Endometrium (tissue), 2 donors: ENCODE measurements around the gene CISD2.
"Not testable (repeated sequence)": the region's sequence is repeated elsewhere in the genome, so short reads cannot be mapped to it uniquely, and the experiment has no call there.

ENCODE experiments used
- FAIRE-seq: peaks from 2 replicates; lab custom pipeline; 2012; peaks lifted over from hg19 to GRCh38; lab: Jason Lieb, UNC
- donor health status: control.
- donor health status: control.

CISD2 gene

GRCh38 chr4:102850370-102850769, 18.4 kb upstream of the CISD2 start:
- FAIRE-seq: no peak

- FAIRE-seq: no peak
Observed at GRCh38 chr4:102858828-102859464, 9.8 kb upstream of the CISD2 start.

- no peak for FAIRE-seq
Observed at GRCh38 chr4:102860611-102861324, 8.0 kb upstream of the CISD2 start.

- FAIRE-seq: no peak
Observed at GRCh38 chr4:102862016-102862415, 6.8 kb upstream of the CISD2 start.

GRCh38 chr4:102862747-102863146, 6.0 kb upstream of the CISD2 start:
- no peak for FAIRE-seq

- FAIRE-seq: not testable (repeated sequence)
Observed at GRCh38 chr4:102865327-102865726, 3.5 kb upstream of the CISD2 start.

- no peak for FAIRE-seq
Observed at GRCh38 chr4:102867278-102868152, 1.3 kb upstream of the CISD2 start.

GRCh38 chr4:102868153-102868780, 525 bp upstream of the CISD2 start:
- no peak for FAIRE-seq

GRCh38 chr4:102869569-102870197, 891 bp downstream of the CISD2 start:
- no peak for FAIRE-seq

- no peak for FAIRE-seq
Observed at GRCh38 chr4:102871772-102872171, 3.0 kb downstream of the CISD2 start.

GRCh38 chr4:102877477-102878106, 8.8 kb downstream of the CISD2 start:
- FAIRE-seq: not testable (repeated sequence)

GRCh38 chr4:102878349-102878748, 9.6 kb downstream of the CISD2 start:
- not testable (repeated sequence) for FAIRE-seq

GRCh38 chr4:102878901-102879300, 10.1 kb downstream of the CISD2 start:
- FAIRE-seq: no peak

GRCh38 chr4:102881343-102881742, 12.6 kb downstream of the CISD2 start:
- FAIRE-seq: no peak

GRCh38 chr4:102883278-102883677, 14.5 kb downstream of the CISD2 start:
- no peak for FAIRE-seq

GRCh38 chr4:102888570-102888969, 19.8 kb downstream of the CISD2 start:
- FAIRE-seq: not testable (repeated sequence)

- FAIRE-seq: not testable (repeated sequence)
Observed at GRCh38 chr4:102889866-102890265, 21.1 kb downstream of the CISD2 start.

- FAIRE-seq: not testable (repeated sequence)
Observed at GRCh38 chr4:102896547-102896946, 27.8 kb downstream of the CISD2 start.

- not testable (repeated sequence) for FAIRE-seq
Observed at GRCh38 chr4:102897610-102898009, 28.8 kb downstream of the CISD2 start.

- no peak for FAIRE-seq
Observed at GRCh38 chr4:102901804-102902203, 33.0 kb downstream of the CISD2 start.

GRCh38 chr4:102918859-102919258, 50.1 kb downstream of the CISD2 start:
- no peak for FAIRE-seq
